Stimulated activated CD4-positive, alpha-beta T cell treated with anti-CD3 and anti-CD28 coated beads, Interleukin-1b, Interleukin-23, amount 100 ng/mL, for 48 hours (primary cell): ENCODE results near the gene NPHP1.
"Not testable (repeated sequence)": the region's sequence is repeated elsewhere in the genome, so short reads cannot be mapped to it uniquely, and the experiment has no call there.

Experiments
- DNase-seq: peaks from one replicate; pipeline ENCODE4 v3.0.0-alpha.2; 2020

Gene NPHP1

DNA sequence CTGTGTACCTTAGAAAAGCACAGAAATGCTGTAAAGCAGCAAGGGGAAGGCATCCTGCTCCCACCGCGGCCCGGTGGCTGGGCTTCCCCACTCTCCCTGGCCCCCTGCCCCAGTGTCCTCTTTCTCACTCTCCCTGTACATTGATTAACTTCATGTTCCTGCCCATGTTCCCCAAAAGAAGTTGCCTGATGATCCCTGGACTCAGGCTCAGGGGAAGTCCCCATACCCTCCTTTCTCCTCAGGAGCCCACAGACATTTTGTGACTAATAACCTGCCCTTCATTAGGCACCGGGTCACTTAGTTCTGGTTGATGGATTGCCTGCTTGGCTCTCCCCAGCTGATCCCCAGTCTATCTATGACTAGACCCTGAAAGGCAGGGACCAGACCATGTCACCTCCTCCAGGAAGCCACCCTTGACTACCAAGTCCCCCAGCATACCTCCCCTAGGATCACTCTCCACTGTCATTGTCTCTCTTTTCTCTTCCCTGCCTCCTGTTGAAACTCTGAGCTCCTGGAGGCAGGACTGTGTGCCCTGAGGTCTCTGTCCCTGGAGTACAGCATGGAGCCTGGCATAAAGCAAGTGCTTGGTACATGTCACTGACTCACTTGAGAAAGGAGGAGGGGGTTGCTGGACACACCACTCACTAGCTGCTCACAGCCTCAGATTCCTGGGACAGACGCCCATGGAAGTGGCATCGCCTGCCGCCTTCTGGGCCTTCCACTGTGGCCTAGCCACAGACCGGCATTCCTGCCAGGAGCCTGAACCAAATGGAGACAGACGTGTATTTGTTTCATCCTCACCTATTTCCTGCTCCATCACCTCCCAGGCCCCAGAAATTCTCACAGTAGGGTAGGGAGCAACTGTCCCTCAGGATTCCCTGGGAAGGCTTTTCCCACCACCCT is 102.7 kb downstream of the NPHP1 start:
- no peak for DNase-seq

- DNase-seq: no peak
These were observed 103.5 kb downstream of the NPHP1 start for GRCh38 chr2:110101280-110101844.

DNA sequence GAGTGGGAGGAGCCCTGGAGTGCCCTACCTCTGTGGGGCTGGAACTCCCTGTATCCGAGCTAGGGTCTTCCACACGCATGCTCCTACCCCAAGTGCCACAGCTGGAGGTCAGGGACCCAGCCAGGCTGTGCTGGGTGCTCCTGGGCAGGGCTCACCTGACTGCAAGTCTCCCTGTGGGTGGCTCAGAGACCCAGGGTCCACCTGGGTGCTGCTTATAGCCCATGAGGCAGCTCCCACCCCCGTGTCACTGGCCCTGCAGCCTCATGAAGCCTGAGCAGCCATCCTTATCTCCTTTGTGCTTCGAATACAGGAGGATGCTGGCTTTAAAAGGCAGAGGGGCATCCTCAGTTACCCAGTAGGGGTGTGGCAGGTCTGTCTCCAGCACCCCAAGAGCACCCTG is 103.9 kb downstream of the NPHP1 start:
- not testable (repeated sequence) for DNase-seq

- DNase-seq: no peak
These were observed 104.3 kb downstream of the NPHP1 start for GRCh38 chr2:110100480-110100879.

- no peak for DNase-seq
These were observed 105.2 kb downstream of the NPHP1 start for GRCh38 chr2:110099471-110100225.

- DNase-seq: no peak
These were observed 105.8 kb downstream of the NPHP1 start for GRCh38 chr2:110099038-110099425.

DNA sequence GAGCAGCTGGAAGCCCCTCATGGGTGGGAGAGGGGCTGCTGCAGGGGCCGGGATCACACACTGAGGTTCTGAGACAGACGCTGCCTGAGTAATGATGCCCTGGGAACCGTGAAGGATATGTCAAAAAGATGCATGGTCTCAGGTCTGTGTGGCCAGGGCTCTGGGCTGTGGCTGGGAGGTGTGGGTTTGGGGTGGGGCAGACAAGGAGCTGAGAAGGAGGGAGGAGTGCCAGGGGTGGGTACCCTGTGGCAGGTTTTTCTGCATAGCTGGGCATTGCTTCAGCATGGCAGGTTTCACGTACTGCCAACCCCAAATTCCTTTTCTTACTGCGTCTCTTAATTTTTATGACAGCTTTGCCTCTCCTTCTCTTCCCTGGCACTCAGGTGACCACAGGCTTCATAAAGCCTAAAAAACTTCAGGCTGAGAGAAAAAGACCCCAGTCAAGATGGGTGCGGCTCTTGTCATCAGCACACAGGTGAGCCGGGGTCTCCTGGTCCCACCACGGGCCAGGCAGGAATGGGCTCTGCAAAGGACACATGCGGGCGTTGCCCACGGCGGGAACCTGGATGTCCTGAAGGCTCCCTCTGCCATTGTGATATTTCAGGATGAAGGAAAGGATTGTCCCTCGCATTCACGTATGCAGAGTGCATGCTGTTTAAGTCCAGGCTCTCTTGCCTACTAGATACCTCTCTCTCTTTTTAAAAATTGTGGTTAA is 107.2 kb downstream of the NPHP1 start:
- no peak for DNase-seq

DNA sequence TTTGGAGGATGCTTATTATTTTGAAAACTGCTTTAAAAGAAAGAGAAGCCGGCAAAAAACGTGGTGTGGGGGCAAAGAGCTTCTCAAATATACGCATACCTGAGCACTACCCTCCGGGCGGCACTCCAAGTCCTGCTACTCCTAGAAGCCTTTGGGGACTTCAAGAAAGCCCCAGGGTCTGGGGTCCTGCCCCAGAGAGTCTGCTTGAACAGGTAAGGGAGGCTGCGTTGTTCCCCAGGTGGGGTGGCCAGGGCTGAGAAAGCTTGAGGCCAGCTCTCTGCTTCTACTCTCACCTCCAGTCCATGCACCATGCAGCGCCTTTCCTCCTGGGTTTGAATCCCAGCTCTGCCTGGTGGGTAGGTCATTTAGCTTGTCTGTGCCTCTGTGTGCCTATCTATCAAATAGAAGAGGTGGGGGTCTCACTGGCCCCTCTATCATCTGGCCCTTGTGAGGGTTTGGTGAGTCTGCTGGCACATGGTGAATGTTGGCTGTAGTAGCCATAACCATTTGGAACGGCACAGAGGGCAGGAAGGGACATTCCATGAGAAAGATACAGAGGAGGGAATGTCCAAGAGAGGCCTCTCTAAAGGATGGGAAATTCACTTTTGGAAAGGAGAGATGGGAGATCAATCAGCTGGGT is 108.7 kb downstream of the NPHP1 start:
- no peak for DNase-seq

- DNase-seq: not testable (repeated sequence)
These were observed 109.8 kb downstream of the NPHP1 start for GRCh38 chr2:110094884-110095534.

DNA sequence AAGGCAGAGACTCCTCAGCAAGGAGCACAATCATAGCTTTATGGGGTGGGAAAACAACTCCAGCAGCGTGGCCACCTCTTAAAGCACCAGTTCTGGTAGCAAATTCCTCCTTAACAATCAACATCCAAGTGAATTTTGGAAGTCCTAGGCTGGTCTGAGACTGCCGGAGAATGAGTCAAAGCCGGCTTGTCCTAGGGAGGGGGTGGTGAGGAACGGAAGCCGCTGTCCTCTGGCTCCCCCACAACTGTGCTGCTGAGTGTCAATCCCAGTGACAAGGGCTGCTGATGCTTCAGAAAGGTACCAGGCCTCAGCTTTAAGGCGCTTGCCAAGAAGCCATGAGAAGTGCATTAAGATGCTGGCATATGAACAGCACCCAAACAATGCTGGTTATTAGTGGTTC is 110.9 kb downstream of the NPHP1 start:
- not testable (repeated sequence) for DNase-seq

- DNase-seq: not testable (repeated sequence)
These were observed 114.6 kb downstream of the NPHP1 start for GRCh38 chr2:110090164-110090563.

- DNase-seq: not testable (repeated sequence)
These were observed 121.1 kb downstream of the NPHP1 start for GRCh38 chr2:110083757-110084156.

- not testable (repeated sequence) for DNase-seq
These were observed 121.7 kb downstream of the NPHP1 start for GRCh38 chr2:110083162-110083561.

- not testable (repeated sequence) for DNase-seq
These were observed 126.7 kb downstream of the NPHP1 start for GRCh38 chr2:110078104-110078503.

DNA sequence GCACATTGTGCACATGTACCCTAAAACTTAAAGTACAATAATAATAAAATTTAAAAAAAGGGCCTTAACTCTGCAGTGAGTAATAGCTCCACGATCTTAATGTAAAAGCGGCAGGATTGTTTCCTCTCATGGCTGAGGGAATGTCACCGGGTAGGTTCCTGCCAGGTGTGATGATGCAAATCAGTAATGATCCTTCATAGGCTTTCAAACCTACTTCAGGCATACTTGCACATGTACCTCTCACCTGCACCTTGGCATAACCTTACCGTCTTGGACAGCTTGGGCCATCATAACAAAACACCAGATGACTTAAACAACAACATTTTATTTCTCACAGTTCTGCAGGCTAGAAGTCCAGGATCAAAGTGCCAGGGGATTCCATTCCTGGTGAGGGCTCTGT is 128.9 kb downstream of the NPHP1 start:
- DNase-seq: not testable (repeated sequence)
